Measurements from ENCODE around the gene SNRNP40. TPM values are rescaled to one million over a fixed set of nuclear protein-coding genes. Genes with fewer than 3 reads are reported as not detected.

SNRNP40 gene
- total RNA-seq, 4 donors from 2014 or later = 24.3 to 54.7 (median 51.3) TPM

- no peak overlapping the region for H3K27ac ChIP-seq
- no peaks in the 10 kb centered on the region for H3K4me1 ChIP-seq
- 87 to 93% methylated on average over 5 of the region's 5 CpGs for WGBS, 2 donors
- TF ChIP-seq POLR2A (IDR thresholded peaks at IDR 0.05) (no peak), CTCF (IDR thresholded peaks at IDR 0.05) (no peak)
- no peaks in the 10 kb centered on the region for H3K9me3 ChIP-seq
- no peaks in the 10 kb centered on the region for H3K36me3 ChIP-seq
- intact Hi-C loops (cut with DNase I) = no loop called here
- H3K27me3 ChIP-seq = peaks cover 0 to 41% (median 0%) of the 10 kb centered on the region in 4 donors
- H3K4me3 ChIP-seq = no peak overlapping the region
- no peak for DNase-seq
Observed at GRCh38 chr1:31231802-31232201, 64.8 kb downstream of the SNRNP40 start.

- DNase-seq = no peak
- H3K27ac ChIP-seq = no peak overlapping the region
- H3K4me3 ChIP-seq = no peak overlapping the region
- 46 to 70% methylated on average over 2 to 3 of the region's 3 CpGs for WGBS, 2 donors
- peaks cover 0 to 32% (median 0%) of the 10 kb centered on the region in 4 donors for H3K27me3 ChIP-seq
- intact Hi-C loops (cut with DNase I) = no loop called here
- H3K4me1 ChIP-seq = no peaks in the 10 kb centered on the region
- no peaks in the 10 kb centered on the region for H3K36me3 ChIP-seq
- no peaks in the 10 kb centered on the region for H3K9me3 ChIP-seq
- TF ChIP-seq CTCF (IDR thresholded peaks at IDR 0.05) = no peak
- no peak for TF ChIP-seq POLR2A (IDR thresholded peaks at IDR 0.05)
Observed at GRCh38 chr1:31230378-31230777, 66.2 kb downstream of the SNRNP40 start.

- no peak overlapping the region for H3K4me3 ChIP-seq
- TF ChIP-seq CTCF (IDR thresholded peaks at IDR 0.05) (no peak), POLR2A (IDR thresholded peaks at IDR 0.05) (no peak)
- intact Hi-C loops (cut with DNase I) = no loop called here
- H3K4me1 ChIP-seq = no peaks in the 10 kb centered on the region
- peaks cover 0 to 29% (median 0%) of the 10 kb centered on the region in 4 donors for H3K27me3 ChIP-seq
- no peaks in the 10 kb centered on the region for H3K36me3 ChIP-seq
- no peak overlapping the region for H3K27ac ChIP-seq
- DNase-seq = no peak
- no peaks in the 10 kb centered on the region for H3K9me3 ChIP-seq
Observed at GRCh38 chr1:31228986-31229385, 67.6 kb downstream of the SNRNP40 start.

- 64 to 77% methylated on average over 2 to 5 of the region's 5 CpGs for WGBS, 2 donors
- no peak for DNase-seq
Observed at GRCh38 chr1:31227891-31228568, 68.6 kb downstream of the SNRNP40 start.

More at GRCh38 chr1:31227891-31228568, 68.6 kb downstream of the SNRNP40 start:
- intact Hi-C loops (cut with DNase I) = no loop called here
- H3K4me1 ChIP-seq = no peaks in the 10 kb centered on the region
- no peak overlapping the region for H3K27ac ChIP-seq
- H3K36me3 ChIP-seq = no peaks in the 10 kb centered on the region
- H3K27me3 ChIP-seq = peaks cover 0 to 28% (median 0%) of the 10 kb centered on the region in 4 donors
- no peak overlapping the region for H3K4me3 ChIP-seq
- no peak for TF ChIP-seq CTCF (IDR thresholded peaks at IDR 0.05)
- no peak for TF ChIP-seq POLR2A (IDR thresholded peaks at IDR 0.05)
- no peaks in the 10 kb centered on the region for H3K9me3 ChIP-seq
